Type B pancreatic cell (in vitro differentiated cells): ENCODE results near the gene PTPN14. TPM values are rescaled to one million over a fixed set of nuclear protein-coding genes. Genes with fewer than 3 reads are reported as not detected.

Source experiments
- DNase-seq: peaks from one replicate; pipeline ENCODE4 v3.0.0; 2021; ENCODE audit warnings: mixed read lengths; ENCODE audit not compliant: unreplicated experiment; ENCODE audit errors: extremely low spot score
- H3K27ac Mint-ChIP-seq: 2 replicates; pipeline ENCODE4 v1.8.0; 2021; ENCODE audit warnings: mild to moderate bottlenecking, mixed read lengths
- H3K27me3 Mint-ChIP-seq: 2 replicates; pipeline ENCODE4 v1.8.0; 2021; ENCODE audit warnings: mixed read lengths
- H3K36me3 Mint-ChIP-seq: 2 replicates; pipeline ENCODE4 v1.8.0; 2021; ENCODE audit warnings: mixed read lengths
- H3K4me1 Mint-ChIP-seq: one replicate; pipeline ENCODE4 v1.8.0; 2021; ENCODE audit warnings: mixed read lengths; ENCODE audit not compliant: unreplicated experiment
- H3K4me3 Mint-ChIP-seq: 2 replicates; pipeline ENCODE4 v1.8.0; 2021; ENCODE audit warnings: mild to moderate bottlenecking, mixed read lengths
- H3K9me3 Mint-ChIP-seq: 2 replicates; pipeline ENCODE4 v1.8.0; 2021; ENCODE audit warnings: mixed read lengths
- total RNA-seq: library from RNA; stranded (reverse); gene quantifications from 2 replicates; pipeline ENCODE4 v1.2.1, GENCODE V29; 2021; ENCODE audit warnings: low replicate concordance
- TF ChIP-seq, protein P1 (sequence below): fragments of 200-600 bp; sonication (generic); conservative IDR thresholded peaks from 2 replicates; pipeline ENCODE4 v1.5.0; 2021; ENCODE audit warnings: antibody characterized with exemption, mild to moderate bottlenecking

Gene PTPN14
- total RNA-seq, 1 donor from 2014 or later = 29.2 TPM

DNA sequence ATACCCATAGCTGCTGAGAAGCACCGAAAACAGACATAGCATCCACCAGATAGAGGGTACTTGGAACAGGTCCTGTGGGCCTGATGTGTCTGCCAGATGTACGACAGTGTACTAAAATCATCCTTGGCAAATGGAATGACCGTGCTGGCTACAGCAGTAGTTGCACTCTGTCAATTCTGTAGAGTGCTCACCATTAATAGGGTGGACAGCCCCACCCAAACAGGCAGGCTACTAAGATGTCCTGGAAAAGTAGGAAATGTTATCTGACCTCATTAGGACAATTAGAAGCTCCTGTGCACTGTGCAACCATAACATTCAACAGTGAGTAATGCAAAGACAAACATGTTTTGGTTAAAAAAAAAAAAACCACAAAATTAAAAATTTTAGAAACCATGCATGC is 106.2 kb downstream of the PTPN14 start:
- Mint-ChIP-seq H3K4me3 (no peak overlapping the region), H3K27me3 (no peaks in the 10 kb centered on the region), H3K27ac (no peak overlapping the region), H3K9me3 (no peaks in the 10 kb centered on the region), H3K4me1 (peaks cover 56% of the 10 kb centered on the region), H3K36me3 (peaks cover 7% of the 10 kb centered on the region)
- TF ChIP-seq, protein P1, sequence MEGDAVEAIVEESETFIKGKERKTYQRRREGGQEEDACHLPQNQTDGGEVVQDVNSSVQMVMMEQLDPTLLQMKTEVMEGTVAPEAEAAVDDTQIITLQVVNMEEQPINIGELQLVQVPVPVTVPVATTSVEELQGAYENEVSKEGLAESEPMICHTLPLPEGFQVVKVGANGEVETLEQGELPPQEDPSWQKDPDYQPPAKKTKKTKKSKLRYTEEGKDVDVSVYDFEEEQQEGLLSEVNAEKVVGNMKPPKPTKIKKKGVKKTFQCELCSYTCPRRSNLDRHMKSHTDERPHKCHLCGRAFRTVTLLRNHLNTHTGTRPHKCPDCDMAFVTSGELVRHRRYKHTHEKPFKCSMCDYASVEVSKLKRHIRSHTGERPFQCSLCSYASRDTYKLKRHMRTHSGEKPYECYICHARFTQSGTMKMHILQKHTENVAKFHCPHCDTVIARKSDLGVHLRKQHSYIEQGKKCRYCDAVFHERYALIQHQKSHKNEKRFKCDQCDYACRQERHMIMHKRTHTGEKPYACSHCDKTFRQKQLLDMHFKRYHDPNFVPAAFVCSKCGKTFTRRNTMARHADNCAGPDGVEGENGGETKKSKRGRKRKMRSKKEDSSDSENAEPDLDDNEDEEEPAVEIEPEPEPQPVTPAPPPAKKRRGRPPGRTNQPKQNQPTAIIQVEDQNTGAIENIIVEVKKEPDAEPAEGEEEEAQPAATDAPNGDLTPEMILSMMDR = no peak
- DNase-seq = no peak

DNA sequence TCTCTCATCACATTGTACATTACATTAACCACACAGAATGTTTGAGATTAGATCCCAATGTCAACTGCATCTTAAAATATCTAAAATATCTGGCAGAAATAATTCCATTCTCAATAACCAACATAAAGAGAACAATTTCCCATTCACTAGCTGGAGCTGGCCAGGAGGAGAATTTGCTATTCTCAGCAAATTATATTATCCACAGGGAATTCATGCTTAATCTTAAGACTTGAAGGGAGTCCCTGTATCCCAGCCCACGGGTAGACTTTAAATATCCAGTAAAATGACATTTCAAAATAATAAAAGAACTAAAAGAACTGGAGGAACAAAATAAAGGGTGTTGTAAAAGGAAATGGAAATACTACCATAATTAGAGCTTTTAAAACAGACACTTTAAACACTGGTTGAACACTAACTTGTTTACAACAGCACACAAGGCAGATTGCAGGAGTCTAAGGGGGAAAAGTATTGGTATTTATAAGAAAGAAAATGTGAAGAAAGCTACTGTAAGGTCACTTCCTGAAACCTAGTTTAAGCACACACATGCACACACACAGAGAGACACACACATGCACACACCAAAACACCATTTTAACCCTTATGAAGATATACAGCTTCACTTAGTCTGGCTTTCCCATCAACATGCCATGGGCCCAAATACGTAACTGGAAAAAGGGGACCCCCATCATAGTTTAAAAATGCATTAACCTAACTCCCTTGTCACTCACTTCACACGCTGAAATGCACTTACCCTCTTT is 107.0 kb downstream of the PTPN14 start:
- Mint-ChIP-seq H3K36me3 (peaks cover 6% of the 10 kb centered on the region), H3K27me3 (no peaks in the 10 kb centered on the region), H3K4me1 (peaks cover 64% of the 10 kb centered on the region), H3K4me3 (no peak overlapping the region), H3K27ac (peak overlapping the region; percentile 62), H3K9me3 (no peaks in the 10 kb centered on the region)
- TF ChIP-seq, protein P1 = no peak
- no peak for DNase-seq

DNA sequence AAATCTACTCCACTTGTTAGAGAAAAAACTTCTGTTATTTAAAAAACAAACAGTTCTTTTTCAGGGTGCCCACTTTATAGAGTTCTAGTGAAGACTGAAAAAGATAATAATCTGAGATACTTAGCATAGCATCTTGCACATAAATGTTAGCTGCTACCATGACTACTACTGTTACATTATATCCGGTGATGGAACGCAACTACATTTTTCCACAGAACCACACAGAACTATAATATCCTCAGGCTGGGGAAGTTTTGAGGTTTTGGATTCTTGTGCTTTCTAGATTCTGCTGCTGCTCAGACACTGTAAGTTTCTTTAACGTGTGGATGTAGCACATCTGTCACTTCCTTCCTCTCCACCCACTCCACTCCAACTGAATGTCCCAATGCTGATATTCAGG is 110.3 kb downstream of the PTPN14 start:
- Mint-ChIP-seq H3K27ac (peak overlapping the region; percentile 96), H3K4me3 (no peak overlapping the region), H3K36me3 (peaks cover 3% of the 10 kb centered on the region), H3K9me3 (no peaks in the 10 kb centered on the region), H3K27me3 (no peaks in the 10 kb centered on the region), H3K4me1 (peaks cover 53% of the 10 kb centered on the region)
- no peak for DNase-seq
- TF ChIP-seq, protein P1 = no peak

DNA sequence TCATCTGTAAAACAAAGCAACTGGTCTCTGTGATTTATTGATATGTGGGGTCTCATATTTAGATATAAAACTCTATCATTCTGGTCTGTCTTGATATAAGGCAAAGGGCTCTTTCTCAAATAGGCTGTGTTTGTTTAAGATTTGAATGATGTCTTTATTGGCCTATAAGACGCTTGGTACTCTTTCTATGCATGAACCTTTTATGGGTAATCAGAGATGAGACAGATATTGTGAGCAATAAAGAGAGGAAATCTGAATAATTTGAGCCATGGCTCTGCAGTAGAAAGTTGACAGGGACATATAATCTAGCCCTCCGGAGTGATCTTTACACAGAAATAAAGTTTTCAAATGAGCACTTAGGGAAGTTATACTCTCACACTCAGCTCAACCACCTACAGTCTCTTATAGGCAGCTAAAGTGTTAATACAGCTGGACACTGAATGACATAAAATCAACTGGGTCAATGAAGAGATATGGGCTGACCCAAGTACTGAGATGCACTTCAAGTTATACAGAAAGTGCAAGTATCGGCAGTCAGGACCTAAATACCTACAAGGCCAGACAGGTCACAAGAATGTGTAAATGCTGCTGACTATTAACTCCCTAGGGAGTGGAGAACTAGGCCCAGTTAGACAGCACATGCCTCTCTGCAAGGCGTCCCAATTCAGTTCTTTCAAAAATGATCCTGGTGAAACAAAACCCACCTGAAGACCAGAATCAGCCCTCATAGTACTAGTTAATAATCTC is 111.0 kb downstream of the PTPN14 start:
- Mint-ChIP-seq H3K9me3 (no peaks in the 10 kb centered on the region), H3K27ac (peak overlapping the region; percentile 96), H3K4me1 (peaks cover 46% of the 10 kb centered on the region), H3K27me3 (no peaks in the 10 kb centered on the region), H3K4me3 (peak overlapping the region; percentile 30), H3K36me3 (peaks cover 3% of the 10 kb centered on the region)
- no peak for DNase-seq
- TF ChIP-seq, protein P1 = no peak

DNA sequence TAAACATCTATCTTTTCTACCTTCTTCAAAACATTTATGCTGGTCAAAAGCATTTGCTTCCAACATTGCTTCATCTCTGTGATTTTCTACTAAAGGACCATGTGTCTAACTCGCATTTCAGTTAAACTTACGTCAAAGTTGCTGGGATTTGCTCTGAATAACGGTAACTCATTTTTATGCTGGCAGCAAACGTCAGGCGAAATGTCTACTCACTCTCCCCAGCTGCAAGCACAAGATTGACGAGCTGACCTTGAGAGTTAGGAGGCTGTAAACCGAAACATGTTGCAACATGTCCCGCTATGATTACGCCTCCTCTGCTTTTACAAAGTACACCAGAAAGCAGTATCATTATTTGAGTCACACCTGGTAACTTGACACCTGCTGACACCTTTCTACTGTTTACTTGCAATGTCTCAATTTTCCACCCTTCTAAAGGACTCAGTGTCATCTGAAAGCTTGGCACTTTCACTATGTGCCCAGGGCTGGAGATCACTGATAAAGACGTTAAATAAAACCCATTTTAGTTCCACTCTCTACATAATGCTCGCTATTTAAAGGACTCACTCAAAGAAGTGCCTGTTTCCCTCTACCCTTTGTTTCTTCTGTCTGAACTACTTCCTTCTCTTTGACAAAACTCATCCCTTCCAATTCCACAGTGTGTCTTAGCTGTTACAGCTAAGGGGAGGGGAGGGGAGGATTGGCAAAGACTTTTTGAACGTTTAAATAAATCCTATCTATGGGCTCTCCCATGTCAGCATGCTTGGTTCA is 111.9 kb downstream of the PTPN14 start:
- H3K4me3 Mint-ChIP-seq = peak overlapping the region; percentile 59
- peak overlapping the region; percentile 96 for H3K27ac Mint-ChIP-seq
- peaks cover 3% of the 10 kb centered on the region for H3K36me3 Mint-ChIP-seq
- no peaks in the 10 kb centered on the region for H3K27me3 Mint-ChIP-seq
- H3K4me1 Mint-ChIP-seq = peaks cover 39% of the 10 kb centered on the region
- H3K9me3 Mint-ChIP-seq = no peaks in the 10 kb centered on the region
- TF ChIP-seq, protein P1 = no peak
- no peak for DNase-seq
